Inflammatory macrophage treated with lipopolysaccharide for 1 hour (primary cell): Measurements from ENCODE around the gene CETN3.
"Not testable (repeated sequence)": the region's sequence is repeated elsewhere in the genome, so short reads cannot be mapped to it uniquely, and the experiment has no call there.

Source experiments
- DNase-seq, 2 donors: peaks; one replicate each; pipeline ENCODE4 v3.0.0-alpha.2; 2020 to 2022

Gene CETN3

DNA sequence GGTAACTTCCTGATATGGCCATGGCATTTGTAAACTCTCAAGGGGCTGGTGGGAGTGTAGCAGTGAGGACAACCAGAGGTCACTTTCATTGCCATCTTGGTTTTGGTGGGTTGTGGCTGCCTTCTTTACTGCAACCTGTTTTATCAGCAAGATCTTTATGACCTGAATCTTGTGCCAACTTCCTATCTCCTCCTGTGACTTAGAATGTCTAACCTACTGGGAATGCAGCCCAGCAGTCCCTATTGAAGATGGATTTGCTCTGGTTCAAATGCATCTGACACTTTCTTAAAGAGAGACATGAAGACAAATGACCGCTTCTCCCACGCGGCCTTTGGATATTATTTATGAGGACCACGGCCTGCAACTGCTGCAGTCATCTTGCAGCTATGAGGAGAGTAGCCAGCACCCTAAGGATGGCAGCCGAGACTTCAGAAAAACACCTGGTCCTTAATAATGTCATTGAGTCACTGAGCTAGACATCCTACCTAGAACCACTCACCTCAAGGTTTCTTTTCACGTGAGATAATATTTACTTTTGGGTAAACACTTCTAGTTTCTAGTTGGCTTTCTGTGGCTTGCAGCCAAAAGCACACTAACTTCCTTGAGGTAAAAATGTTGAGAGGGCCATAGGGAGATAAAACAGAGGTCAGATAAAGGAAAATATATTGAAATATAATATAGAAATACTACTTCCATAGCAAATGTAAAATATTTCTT is 28.2 kb downstream of the CETN3 start:
- DNase-seq = no peak

DNA sequence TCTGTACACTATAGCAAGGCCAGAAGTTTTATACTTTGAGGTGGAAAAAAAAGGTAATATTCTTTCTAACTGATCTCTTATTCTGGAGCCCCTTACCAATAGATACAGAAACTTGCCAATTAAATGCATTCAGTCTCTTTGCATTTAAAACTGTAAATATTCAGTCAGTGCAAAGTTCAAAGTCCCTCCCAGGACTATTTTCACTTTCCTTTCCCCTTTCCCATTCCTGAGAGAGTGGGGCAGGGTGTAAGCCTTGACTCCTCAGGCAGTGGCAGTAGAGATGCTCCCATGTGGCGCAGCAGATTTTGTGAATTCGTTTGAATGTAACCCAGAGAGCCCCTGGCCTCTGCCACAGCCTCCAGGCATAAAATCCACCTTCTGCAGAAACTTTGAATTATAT is 29.9 kb downstream of the CETN3 start:
- DNase-seq = no peak

- no peak for DNase-seq
These were observed 30.8 kb downstream of the CETN3 start for GRCh38 chr5:90378752-90379151.

GRCh38 chr5:90371269-90371668 is 38.3 kb downstream of the CETN3 start:
- DNase-seq = not testable (repeated sequence)

DNA sequence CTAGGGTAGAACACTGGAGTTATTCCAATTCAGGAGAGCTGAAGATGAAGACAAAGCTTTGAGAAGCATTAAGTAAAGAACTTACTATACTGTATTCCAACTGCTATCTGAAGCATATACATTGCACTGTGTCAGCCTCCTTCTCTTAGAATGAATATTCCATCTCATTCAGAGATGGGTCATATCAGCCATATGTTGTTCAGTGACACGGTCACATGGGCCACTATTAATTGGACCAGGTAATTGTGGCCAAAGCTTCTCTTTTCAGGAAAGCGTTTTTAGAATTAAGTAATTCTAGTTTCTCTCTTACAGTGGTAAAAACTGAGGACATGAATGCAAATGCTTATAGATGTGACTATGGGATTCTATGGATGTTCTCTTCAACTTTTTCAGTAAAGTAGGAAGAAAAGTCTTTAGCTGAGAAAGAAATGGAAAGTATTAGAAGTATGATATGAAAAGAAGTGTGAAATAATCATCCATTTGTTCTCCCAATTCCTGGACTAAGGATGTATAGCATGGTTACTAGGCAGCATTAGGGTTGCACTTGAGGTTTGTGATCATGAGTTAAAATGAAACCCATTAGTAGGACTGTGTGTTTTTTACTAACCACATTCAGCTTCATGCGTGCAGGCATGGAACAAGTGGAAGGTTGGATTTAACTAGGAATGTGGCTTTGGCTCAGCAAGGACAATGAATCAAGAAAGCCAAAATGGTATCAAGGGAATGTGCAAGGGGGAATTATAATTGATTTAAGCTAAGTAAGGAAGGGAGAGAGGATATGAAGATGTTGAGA is 40.9 kb downstream of the CETN3 start:
- no peak for DNase-seq

- DNase-seq = no peak
These were observed 41.7 kb downstream of the CETN3 start for GRCh38 chr5:90367879-90368278.

GRCh38 chr5:90366948-90367347 is 42.6 kb downstream of the CETN3 start:
- no peak for DNase-seq

DNA sequence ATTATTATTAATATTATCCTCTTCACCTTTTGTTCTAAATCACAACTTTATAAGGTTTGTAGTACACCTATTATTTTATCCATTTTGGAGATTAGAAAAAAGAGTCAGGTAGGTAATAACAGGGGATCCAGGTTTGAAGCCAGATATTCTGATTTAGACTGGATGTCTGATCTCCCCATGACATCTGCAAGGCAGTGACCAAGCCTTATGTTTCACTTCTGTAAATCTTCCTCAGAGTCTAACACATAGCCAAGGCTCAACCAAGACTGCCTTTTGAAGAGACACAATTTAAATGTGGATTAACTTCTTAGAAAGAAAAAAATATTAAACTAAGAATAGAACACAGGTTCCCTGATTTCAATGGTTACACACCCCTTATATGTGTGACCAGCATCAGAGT is 44.2 kb downstream of the CETN3 start:
- no peak for DNase-seq

DNA sequence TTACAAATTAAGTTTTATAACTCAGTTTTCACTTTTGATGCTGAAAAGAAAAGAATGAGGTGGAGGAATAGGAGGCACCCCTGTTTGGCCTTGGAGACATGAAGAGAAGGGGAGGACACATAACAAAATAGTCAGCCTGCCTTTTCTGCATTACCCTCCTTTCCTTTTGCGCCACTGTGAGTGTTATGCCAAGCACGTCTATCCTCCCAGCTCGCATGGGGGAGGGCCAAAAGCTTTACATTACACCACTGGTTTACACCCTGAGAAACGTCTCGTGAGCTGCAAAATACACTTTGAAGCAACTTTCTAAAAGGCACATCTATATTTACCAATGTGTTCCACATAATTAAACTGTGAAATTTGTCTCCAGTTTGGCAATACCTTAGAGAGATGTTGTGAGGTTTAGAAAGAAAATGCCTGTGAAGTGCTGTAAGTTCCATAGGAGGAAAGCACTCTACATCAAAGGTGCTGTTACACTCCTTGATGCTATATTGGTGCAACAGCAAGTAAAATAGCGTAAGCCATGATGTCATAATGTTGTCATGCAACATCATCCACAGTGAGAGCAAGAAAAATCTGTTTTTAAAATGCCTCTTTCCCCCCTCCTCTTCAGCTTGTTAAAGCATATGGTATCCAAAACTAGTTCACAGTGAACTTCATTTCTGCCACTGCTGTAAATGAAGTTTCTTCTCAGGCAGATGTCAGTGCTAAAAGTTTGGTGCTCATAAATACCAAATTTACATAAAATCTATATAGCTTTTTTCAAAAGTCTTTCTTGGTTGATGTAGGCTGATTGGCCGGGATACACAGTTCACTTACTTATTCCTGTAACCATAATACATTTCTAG is 50.3 kb downstream of the CETN3 start:
- DNase-seq = no peak

DNA sequence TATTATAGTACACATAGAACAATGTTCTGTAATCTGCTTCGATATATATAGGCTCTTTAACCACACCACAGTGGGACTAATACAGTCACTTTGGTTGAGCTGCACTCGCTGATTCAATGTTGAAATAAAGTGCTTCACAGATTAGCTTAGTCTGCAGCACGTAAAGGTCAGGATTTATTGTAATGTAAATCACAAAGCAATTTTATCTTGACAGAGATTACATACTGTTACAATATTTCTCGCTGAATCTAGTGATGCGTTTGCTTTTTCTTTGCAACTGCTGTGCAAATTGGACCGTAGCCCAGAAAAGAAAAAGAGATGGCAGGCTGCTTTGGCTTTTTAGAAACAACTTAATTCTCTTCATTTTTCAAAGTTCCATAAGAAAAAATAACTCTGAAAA is 52.9 kb downstream of the CETN3 start:
- DNase-seq = no peak

DNA sequence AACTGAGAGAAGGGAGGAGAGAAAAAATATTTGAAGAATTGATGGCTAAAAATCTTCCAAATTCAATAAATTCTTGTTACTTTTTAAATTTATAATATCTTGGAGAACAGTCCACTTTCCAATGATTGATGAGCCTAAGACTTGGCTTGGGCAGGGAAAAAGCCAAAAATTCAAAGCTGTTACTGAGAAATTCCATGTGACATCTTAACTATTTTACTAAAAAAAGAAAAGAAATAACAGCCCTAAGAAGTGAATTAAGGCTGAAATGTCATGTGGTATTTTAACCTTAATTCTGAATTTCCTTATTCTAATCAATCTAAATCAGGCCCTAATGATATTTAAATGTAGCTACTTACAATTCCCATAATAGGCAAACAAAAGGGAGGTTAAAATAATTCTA is 53.4 kb downstream of the CETN3 start:
- DNase-seq = no peak

DNA sequence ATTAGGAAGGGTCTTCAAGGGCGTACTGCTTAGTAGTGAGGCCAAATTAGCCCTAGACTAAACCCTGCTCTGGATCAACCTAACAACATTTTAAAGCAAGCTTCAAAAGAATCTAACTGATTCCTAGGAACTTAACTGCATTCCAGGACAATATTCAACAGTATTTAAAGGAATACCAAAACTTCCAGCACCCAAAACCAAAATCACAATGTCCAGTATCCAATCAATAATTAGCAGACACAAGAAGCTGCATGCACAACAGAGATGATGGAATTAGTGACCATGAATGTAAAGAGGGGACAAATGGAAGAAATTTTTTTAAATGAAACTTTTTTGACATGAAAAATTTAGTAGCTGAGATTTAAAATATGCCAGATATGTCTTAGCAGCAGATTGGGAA is 53.9 kb downstream of the CETN3 start:
- DNase-seq = no peak

GRCh38 chr5:90353254-90353653 is 56.3 kb downstream of the CETN3 start:
- DNase-seq = no peak

DNA sequence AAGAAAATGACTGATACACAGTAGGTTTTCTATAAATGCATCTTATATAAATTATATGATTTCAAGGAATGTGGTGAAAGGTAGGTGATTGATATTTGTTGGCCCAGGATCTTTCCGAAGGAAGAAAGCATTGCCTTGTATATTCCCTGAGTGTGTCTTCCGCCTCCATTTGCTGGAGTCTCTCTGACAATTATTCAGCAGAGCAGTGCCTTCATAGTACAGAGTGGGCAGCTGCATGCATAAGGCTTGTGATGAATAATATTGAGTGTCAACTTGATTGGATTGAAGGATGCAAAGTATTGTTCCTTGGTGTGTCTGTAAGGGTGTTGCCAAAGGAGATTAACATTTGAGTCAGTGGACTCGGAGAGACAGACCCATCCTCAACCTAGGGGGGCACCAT is 58.5 kb downstream of the CETN3 start:
- DNase-seq = no peak

GRCh38 chr5:90347462-90347861 is 62.1 kb downstream of the CETN3 start:
- no peak for DNase-seq

GRCh38 chr5:90345684-90346083 is 63.9 kb downstream of the CETN3 start:
- DNase-seq = no peak

DNA sequence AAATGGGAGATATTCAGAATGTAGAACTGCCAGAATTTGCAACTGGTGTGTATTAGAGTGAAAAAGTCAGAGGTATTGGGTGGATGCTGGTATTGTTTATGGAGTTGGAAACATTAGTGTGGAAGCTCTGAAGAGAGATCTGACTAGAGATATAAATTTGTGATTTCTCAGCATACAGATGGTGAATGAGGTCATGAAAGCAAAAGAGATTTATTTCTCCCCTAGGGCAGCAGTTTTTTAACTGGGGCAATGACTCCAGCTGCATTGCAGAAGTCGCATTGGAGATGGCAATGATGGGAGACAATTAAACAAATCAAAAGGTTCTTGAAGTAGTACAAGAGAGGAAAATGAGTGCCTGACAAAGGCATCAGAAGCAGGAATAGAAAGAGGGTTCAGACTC is 64.9 kb downstream of the CETN3 start:
- DNase-seq = no peak

DNA sequence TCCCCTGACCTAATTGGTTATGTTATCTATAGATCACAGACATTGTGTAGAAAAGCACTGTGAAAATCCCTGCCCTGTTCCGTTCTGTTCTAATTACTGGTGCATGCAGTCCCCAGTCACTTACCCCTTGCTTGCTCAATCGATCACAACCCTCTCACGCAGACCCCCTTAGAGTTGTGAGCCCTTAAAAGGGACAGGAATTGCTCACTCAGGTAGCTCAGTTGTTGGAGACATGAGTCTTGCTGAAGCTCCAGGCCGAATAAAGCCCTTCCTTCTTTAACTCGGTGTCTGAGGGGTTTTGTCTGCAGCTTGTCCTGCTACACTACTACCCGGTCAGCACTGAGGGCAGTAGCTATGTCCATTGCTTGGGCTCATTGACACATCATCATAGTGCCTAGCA is 65.8 kb downstream of the CETN3 start:
- DNase-seq = not testable (repeated sequence)

DNA sequence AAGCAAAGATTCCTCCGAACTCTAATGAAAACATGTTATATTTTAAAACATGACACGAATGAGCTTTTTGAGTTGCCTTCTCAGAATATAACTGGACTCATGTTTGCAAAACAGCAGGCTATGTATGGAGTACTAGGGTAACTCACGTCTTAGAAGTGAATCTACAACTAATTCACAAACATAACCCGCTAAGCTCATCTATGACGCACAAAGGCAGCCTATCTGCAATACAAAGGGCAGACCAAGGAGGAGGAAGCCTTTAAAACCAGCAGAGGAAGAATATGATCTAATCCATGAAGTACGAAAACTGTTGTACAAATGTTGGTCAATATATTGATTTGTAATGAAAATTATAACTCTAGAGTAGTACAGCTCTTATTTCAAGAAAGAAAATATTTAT is 67.0 kb downstream of the CETN3 start:
- DNase-seq = no peak
